ENCODE measurements around the gene PTK7. TPM values are rescaled to one million over a fixed set of nuclear protein-coding genes. Genes with fewer than 3 reads are reported as not detected.
A peak's percentile ranks its signal among the peaks of the same experiment; 100 is the strongest.

PTK7 gene
- polyA plus RNA-seq, 1 experiment = 146 TPM

- TF ChIP-seq CTCF (IDR thresholded peaks at IDR 0.05; ENCODE audit: low read depth, low read length) = no peak
- POLR2A ChIA-PET = interaction anchor here (0.8 to 2.6 kb wide), 4 partner anchors 45 to 49 kb away, joined by 3 to 18 read pairs (median 4); partner anchors contain the start of gene PTK7
- H3K27me3 ChIP-seq (ENCODE audit: control insufficient read depth, insufficient read depth, low read length) = no peaks in the 10 kb centered on the region
- no peaks in the 10 kb centered on the region for H3K9me3 ChIP-seq (ENCODE audit: control insufficient read depth, insufficient read depth, low read length)
- H3K27ac ChIP-seq (ENCODE audit: low read depth, low read length) = peak overlapping the region; percentile 95
- CTCF ChIA-PET = no interaction called here
- 0 out of 2 replicates have a peak overlapping the region, but pooled peaks have one; percentile 13 for H3K4me3 ChIP-seq (ENCODE audit: low read depth, low read length)
- no peak for DNase-seq (ENCODE audit: low read depth, low spot score)
Measured at GRCh38 chr6:43123461-43124314, 47.6 kb downstream of the PTK7 start.

GRCh38 chr6:43124481-43124880 lies 48.4 kb downstream of the PTK7 start:
- POLR2A ChIA-PET = interaction anchor here (1.5 to 2.6 kb wide), 3 partner anchors 27 to 48 kb away, joined by 4 to 18 read pairs (median 10); partner anchors contain the start of gene PTK7
- no peaks in the 10 kb centered on the region for H3K27me3 ChIP-seq (ENCODE audit: control insufficient read depth, insufficient read depth, low read length)
- no peaks in the 10 kb centered on the region for H3K9me3 ChIP-seq (ENCODE audit: control insufficient read depth, insufficient read depth, low read length)
- H3K4me3 ChIP-seq (ENCODE audit: low read depth, low read length) = no peak overlapping the region
- CTCF ChIA-PET = interaction anchor here (2.6 to 2.8 kb wide), 2 partner anchors 19 to 55 kb away, joined by 12 to 15 read pairs; no protein-coding TSS in a partner anchor
- H3K27ac ChIP-seq (ENCODE audit: low read depth, low read length) = peak overlapping the region; percentile 11
- TF ChIP-seq CTCF (IDR thresholded peaks at IDR 0.05; ENCODE audit: low read depth, low read length) = no peak
- DNase-seq (ENCODE audit: low read depth, low spot score) = no peak

GRCh38 chr6:43125119-43125518 lies 49.0 kb downstream of the PTK7 start:
- peak; percentile 52 for DNase-seq (ENCODE audit: low read depth, low spot score)
- no peaks in the 10 kb centered on the region for H3K27me3 ChIP-seq (ENCODE audit: control insufficient read depth, insufficient read depth, low read length)
- ChIA-PET CTCF (interaction anchor here (0.6 to 2.8 kb wide), 3 partner anchors 18 to 56 kb away, joined by 3 to 15 read pairs (median 12); no protein-coding TSS in a partner anchor), POLR2A (interaction anchor here (1.5 to 2.6 kb wide), 3 partner anchors 28 to 49 kb away, joined by 4 to 18 read pairs (median 10); partner anchors contain the start of gene PTK7)
- H3K9me3 ChIP-seq (ENCODE audit: control insufficient read depth, insufficient read depth, low read length) = no peaks in the 10 kb centered on the region
- peak overlapping the region; percentile 70 for H3K27ac ChIP-seq (ENCODE audit: low read depth, low read length)
- TF ChIP-seq CTCF (IDR thresholded peaks at IDR 0.05; ENCODE audit: low read depth, low read length) = no peak
- H3K4me3 ChIP-seq (ENCODE audit: low read depth, low read length) = no peak overlapping the region

- Histone ChIP-seq H3K27me3 (ENCODE audit: control insufficient read depth, insufficient read depth, low read length) (no peaks in the 10 kb centered on the region), H3K4me3 (ENCODE audit: low read depth, low read length) (no peak overlapping the region), H3K27ac (ENCODE audit: low read depth, low read length) (peak overlapping the region; percentile 70), H3K9me3 (ENCODE audit: control insufficient read depth, insufficient read depth, low read length) (no peaks in the 10 kb centered on the region)
- no peak for TF ChIP-seq CTCF (IDR thresholded peaks at IDR 0.05; ENCODE audit: low read depth, low read length)
- CTCF ChIA-PET = interaction anchor here (0.6 to 2.8 kb wide), 3 partner anchors 18 to 56 kb away, joined by 3 to 15 read pairs (median 12); no protein-coding TSS in a partner anchor
- POLR2A ChIA-PET = interaction anchor here (1.5 to 2.6 kb wide), 3 partner anchors 28 to 49 kb away, joined by 4 to 18 read pairs (median 10); partner anchors contain the start of gene PTK7
- no peak for DNase-seq (ENCODE audit: low read depth, low spot score)
Measured at GRCh38 chr6:43125555-43125954, 49.4 kb downstream of the PTK7 start.
